ENCODE measurements around the gene PAAF1. TPM values are rescaled to one million over a fixed set of nuclear protein-coding genes. Genes with fewer than 3 reads are reported as not detected.

PAAF1 gene
- total RNA-seq, 4 donors from 2014 or later = 10.7 to 15.4 (median 13.7) TPM

- DNase-seq (ENCODE audit: low spot score in 2 of 2) = no peak
- Histone ChIP-seq H3K27ac (no peak overlapping the region), H3K36me3 (no peaks in the 10 kb centered on the region), H3K4me1 (peaks cover 18% of the 10 kb centered on the region), H3K27me3 (no peaks in the 10 kb centered on the region), H3K9me3 (no peaks in the 10 kb centered on the region), H3K4me3 (no peak overlapping the region)
- 81% methylated on average over 13 of the region's 13 CpGs for WGBS
- TF ChIP-seq EP300 (IDR thresholded peaks at IDR 0.05) (no peak), POLR2AphosphoS5 (IDR thresholded peaks at IDR 0.05) (no peak), POLR2A (IDR thresholded peaks at IDR 0.05) (no peak)
- TF ChIP-seq, protein P1, sequence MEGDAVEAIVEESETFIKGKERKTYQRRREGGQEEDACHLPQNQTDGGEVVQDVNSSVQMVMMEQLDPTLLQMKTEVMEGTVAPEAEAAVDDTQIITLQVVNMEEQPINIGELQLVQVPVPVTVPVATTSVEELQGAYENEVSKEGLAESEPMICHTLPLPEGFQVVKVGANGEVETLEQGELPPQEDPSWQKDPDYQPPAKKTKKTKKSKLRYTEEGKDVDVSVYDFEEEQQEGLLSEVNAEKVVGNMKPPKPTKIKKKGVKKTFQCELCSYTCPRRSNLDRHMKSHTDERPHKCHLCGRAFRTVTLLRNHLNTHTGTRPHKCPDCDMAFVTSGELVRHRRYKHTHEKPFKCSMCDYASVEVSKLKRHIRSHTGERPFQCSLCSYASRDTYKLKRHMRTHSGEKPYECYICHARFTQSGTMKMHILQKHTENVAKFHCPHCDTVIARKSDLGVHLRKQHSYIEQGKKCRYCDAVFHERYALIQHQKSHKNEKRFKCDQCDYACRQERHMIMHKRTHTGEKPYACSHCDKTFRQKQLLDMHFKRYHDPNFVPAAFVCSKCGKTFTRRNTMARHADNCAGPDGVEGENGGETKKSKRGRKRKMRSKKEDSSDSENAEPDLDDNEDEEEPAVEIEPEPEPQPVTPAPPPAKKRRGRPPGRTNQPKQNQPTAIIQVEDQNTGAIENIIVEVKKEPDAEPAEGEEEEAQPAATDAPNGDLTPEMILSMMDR (IDR thresholded peaks at IDR 0.05) = no peak
Measured at GRCh38 chr11:73969991-73970800, 93.4 kb downstream of the PAAF1 start.

DNA sequence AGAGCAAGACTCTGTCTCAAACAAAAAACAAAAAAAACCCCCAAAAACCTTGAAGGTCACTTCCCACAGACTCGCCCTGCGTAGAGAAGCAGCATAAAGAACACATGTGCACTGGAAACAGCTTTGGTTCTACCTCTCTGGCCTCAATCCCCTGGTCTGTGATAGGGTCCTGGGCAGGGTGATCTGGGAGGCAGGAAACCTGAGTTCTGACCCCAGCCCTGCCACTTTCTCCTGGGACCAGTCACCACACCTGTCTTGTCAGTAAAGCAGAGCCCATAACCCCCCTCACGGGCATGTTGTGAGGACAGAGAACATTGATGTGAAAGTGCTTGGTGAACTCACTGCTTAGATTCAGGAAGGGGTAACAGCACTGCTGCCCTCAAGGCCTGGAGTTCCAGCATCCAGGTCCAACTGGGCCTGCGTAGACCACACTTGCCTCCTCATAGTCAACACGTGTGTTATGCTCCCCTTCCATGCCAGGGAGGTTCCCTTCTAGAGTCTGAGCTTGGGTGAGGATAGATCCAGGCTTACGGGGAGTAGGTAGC lies 94.4 kb downstream of the PAAF1 start:
- no peaks in the 10 kb centered on the region for H3K9me3 ChIP-seq
- DNase-seq (ENCODE audit: low spot score in 2 of 2) = no peak
- 91% methylated on average over 5 of the region's 6 CpGs for WGBS
- H3K4me1 ChIP-seq = peaks cover 18% of the 10 kb centered on the region
- H3K4me3 ChIP-seq = no peak overlapping the region
- H3K27ac ChIP-seq = no peak overlapping the region
- TF ChIP-seq POLR2AphosphoS5 (IDR thresholded peaks at IDR 0.05) (no peak), POLR2A (IDR thresholded peaks at IDR 0.05) (no peak), EP300 (IDR thresholded peaks at IDR 0.05) (no peak)
- TF ChIP-seq, protein P1 (IDR thresholded peaks at IDR 0.05) = no peak
- peaks cover 3% of the 10 kb centered on the region for H3K36me3 ChIP-seq
- no peaks in the 10 kb centered on the region for H3K27me3 ChIP-seq

DNA sequence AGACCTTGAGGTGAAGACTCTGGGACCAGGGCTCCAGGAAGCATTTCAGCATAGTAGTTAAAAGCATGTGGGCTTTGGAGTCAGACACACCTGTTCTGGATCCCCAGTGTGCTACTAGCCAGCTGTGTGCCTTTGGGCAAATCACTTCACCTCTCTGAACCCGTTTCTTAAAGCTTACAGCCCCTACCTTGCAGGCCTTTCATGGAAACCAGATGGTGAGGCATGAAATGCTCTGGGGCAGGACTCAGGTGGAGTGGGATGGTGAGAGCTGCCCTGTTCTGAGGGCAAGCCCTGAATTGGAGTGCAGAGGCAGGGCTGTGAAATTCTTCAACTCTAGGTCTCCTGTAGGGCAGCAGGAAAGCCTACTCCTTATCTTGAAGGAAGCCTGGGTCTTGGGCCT lies 95.4 kb downstream of the PAAF1 start:
- Histone ChIP-seq H3K4me3 (no peak overlapping the region), H3K36me3 (peaks cover 3% of the 10 kb centered on the region), H3K4me1 (peaks cover 18% of the 10 kb centered on the region), H3K27me3 (no peaks in the 10 kb centered on the region), H3K27ac (no peak overlapping the region), H3K9me3 (no peaks in the 10 kb centered on the region)
- no peak for DNase-seq (ENCODE audit: low spot score in 2 of 2)
- TF ChIP-seq POLR2AphosphoS5 (IDR thresholded peaks at IDR 0.05) = no peak
- WGBS = 83% methylated on average over 1 of the region's 1 CpG

DNA sequence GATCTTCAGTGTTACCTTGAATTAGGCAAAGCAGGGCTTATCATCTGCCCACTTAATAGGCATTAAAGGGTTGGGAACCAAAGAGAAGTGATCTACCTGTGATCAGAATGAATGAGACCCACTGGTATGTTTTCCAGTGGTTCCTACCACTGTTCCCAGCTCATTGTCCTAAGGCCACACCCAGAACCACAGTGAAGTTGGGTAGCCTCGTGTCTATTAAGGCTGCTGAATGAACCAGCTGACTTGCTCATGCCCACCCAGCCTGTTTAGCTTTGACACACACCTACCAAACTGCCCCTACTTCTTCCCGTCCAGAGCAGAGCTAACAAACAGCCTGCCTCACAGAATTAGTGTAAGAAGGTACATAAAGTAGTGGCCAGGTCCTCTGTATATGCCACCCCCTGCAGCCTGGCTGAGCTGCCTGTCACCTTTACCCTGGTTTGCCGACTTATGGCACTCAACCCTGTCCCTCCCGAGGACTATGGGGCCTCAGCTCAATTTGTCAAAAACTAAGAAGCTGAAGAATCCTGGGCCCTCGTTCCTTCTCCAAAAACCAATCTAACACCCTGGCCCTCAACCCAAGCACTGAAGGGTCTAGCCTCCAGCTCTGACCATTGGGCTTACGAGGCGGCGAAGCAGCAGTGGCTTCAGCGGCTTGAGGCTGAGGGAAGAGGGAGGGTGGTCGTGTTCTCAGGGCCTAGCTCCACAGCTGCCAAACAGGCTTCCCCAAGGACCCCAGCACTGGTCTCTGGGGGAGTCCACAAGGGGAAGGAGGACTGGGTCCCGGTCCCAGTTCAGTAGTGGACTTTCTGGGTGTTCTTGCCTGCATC lies 96.0 kb downstream of the PAAF1 start:
- Histone ChIP-seq H3K9me3 (no peaks in the 10 kb centered on the region), H3K36me3 (peaks cover 6% of the 10 kb centered on the region), H3K4me3 (no peak overlapping the region), H3K27me3 (no peaks in the 10 kb centered on the region), H3K4me1 (peaks cover 18% of the 10 kb centered on the region), H3K27ac (no peak overlapping the region)
- no peak for TF ChIP-seq POLR2AphosphoS5 (IDR thresholded peaks at IDR 0.05)
- TF ChIP-seq POLR2A (IDR thresholded peaks at IDR 0.05) = no peak
- TF ChIP-seq, protein P1 (IDR thresholded peaks at IDR 0.05) = no peak
- TF ChIP-seq EP300 (IDR thresholded peaks at IDR 0.05) = no peak
- no peak for DNase-seq (ENCODE audit: low spot score in 2 of 2)
- WGBS = 90% methylated on average over 11 of the region's 11 CpGs

DNA sequence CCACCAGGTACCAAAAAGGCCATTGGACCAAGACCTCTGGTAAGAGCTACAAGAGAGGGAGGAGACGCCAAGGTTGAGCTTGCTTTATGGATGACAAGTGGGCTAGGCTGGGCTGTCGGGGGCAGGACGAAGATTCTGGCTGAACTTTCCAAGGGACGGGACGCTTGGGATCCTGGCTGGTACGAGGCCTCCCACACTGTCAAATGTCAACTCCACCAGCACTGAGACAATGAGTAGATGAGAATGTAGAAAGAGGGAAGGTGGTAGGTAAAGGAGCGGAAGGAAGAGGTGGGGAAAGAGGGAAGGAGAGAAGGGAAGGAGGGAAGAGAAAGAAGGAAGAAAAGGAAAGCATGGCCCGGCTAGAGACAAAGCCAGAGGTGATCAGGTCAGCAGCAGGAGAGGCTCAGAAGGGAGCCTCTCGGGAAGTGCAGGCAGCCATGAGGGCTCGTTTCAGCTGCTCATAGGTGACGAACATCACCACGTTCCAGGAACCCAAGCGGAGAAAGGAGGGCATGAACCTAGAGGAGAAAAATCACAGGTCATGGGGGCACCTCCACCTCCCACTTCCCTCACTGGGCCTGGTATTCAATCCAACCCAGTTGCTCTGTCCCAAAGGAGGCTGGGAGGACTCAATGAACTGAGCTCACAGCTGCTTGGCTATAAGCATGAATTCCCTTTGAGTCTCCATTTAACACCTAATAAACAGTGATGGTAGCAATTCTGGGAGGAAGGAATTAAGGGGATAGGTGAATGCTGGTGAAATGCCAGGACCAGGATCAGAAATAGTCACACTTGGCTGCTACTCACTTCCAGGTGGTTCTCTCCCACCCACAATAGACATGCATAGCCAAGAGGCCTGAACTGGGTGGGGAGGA lies 98.0 kb downstream of the PAAF1 start:
- Histone ChIP-seq H3K4me1 (peaks cover 20% of the 10 kb centered on the region), H3K9me3 (no peaks in the 10 kb centered on the region), H3K4me3 (no peak overlapping the region), H3K36me3 (peaks cover 6% of the 10 kb centered on the region), H3K27ac (no peak overlapping the region), H3K27me3 (no peaks in the 10 kb centered on the region)
- TF ChIP-seq, protein P1 (IDR thresholded peaks at IDR 0.05) = no peak
- 91% methylated on average over 13 of the region's 13 CpGs for WGBS
- peak in 1 of 2 donors; percentile 43 for DNase-seq (ENCODE audit: low spot score in 2 of 2)

Measured in suprapubic skin (tissue), 4 donors.